ENCODE data around the gene SIRT3.

- TF ChIP-seq CTCF (conservative IDR thresholded peaks at IDR 0.05; ENCODE audit: low read depth, low read length) (no peak), EZH2 (IDR thresholded peaks at IDR 0.05; ENCODE audit: borderline replicate concordance, low read depth, low read length, poor library complexity, severe bottlenecking) (no peak)
These were observed 49.1 kb upstream of the SIRT3 start for GRCh38 chr11:285021-285893.
